K562 (cell line): ENCODE data around the gene RASSF1.

ENCODE experiments used
- FOS ChIP-seq: IDR thresholded peaks from 3 replicates; pipeline ENCODE4 v1.6.1; 2011; ENCODE audit not compliant: insufficient read length; ENCODE audit errors: extremely low read depth
- GATAD2B ChIP-seq: fragments of 450-650 bp; IDR thresholded peaks from 2 replicates; pipeline ENCODE4 v1.6.1; 2017; ENCODE audit warnings: mild to moderate bottlenecking, borderline replicate concordance
- HDAC2 ChIP-seq: fragments of 450-650 bp; IDR thresholded peaks from 2 replicates; pipeline ENCODE4 v1.6.1; 2016; ENCODE audit warnings: mild to moderate bottlenecking
- LARP7 ChIP-seq: fragments of 450-650 bp; IDR thresholded peaks from 2 replicates; pipeline ENCODE4 v1.6.1; 2016
- MCM7 ChIP-seq, 2 experiments: fragments of 450-650 bp; IDR thresholded peaks; 2 replicates each; pipeline ENCODE4 v1.6.1; 2016 to 2018
- SMAD2 ChIP-seq: fragments of 150-350 bp; IDR thresholded peaks from 2 replicates; pipeline ENCODE4 v1.6.1; 2014; ENCODE audit warnings: low read depth, mild to moderate bottlenecking, low read length
- ZBTB17 ChIP-seq: fragments of 450-650 bp; formaldehyde crosslinking; IDR thresholded peaks from 2 replicates; pipeline ENCODE4 v1.4.0; 2020; ENCODE audit warnings: mild to moderate bottlenecking
- TF ChIP-seq, protein P1 (sequence below): sonication (generic); formaldehyde crosslinking; IDR thresholded peaks from 2 replicates; pipeline ENCODE4 v1.8.1; 2023; ENCODE audit warnings: mild to moderate bottlenecking, missing genetic modification reagents
- TF ChIP-seq, protein P2 (sequence below): sonication (generic); formaldehyde crosslinking; IDR thresholded peaks from 2 replicates; pipeline ENCODE4 v1.9.0; 2022; ENCODE audit warnings: mild to moderate bottlenecking, missing genetic modification reagents
- TF ChIP-seq, protein P3 (sequence below), 3 experiments: IDR thresholded peaks in 2 of 3; conservative IDR thresholded peaks in 1 of 3; 2 replicates each; pipeline ENCODE4 v1.5.1; 2011 to 2012; ENCODE audit warnings: low read length in 3 of 3, mild to moderate bottlenecking in 3 of 3, control low read depth in 2 of 3, improper control_type of control experiment in 1 of 3, inconsistent platforms in 1 of 3, low read depth in 1 of 3, mixed read lengths in 1 of 3, moderate library complexity in 1 of 3; ENCODE audit not compliant: insufficient read depth in 2 of 3

DNA sequence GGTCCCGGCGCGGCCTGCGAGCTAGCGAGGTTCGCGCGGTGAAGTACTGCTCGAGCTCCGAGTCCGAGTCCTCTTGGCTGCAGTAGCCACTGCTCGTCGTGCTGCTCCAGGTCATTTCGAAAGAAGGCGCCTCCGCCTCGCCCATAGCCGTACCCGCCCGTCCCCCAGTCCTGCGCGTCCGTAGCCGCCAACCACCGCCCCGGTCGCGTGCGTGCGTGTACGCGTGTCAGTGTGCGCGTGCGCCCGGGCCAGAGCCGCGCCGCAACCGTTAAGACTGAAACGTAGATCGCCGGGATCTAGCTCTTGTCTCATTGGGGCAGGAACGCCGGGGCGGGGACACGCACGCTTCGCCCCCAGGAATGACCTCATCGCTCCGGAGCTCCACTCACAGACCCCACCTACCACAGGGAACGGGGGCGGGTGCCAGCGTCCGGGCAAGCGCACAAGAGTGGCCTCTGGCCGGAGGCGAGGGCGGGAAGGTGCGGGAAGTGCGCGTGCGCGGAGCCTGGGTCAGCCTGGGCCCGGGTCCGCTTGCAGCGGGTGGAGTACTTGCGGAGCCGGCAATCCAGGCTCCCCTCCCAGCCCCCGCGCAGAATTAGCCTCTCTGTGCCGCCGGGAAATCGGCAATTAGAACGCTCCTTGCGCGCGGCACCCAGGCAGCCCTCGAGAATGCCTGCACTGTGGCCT, 3.3 kb downstream of the RASSF1 start:
- TF ChIP-seq FOS, result no peak
- TF ChIP-seq HDAC2, result no peak; the same call in 1 of the 2 replicates
- TF ChIP-seq, protein P1, sequence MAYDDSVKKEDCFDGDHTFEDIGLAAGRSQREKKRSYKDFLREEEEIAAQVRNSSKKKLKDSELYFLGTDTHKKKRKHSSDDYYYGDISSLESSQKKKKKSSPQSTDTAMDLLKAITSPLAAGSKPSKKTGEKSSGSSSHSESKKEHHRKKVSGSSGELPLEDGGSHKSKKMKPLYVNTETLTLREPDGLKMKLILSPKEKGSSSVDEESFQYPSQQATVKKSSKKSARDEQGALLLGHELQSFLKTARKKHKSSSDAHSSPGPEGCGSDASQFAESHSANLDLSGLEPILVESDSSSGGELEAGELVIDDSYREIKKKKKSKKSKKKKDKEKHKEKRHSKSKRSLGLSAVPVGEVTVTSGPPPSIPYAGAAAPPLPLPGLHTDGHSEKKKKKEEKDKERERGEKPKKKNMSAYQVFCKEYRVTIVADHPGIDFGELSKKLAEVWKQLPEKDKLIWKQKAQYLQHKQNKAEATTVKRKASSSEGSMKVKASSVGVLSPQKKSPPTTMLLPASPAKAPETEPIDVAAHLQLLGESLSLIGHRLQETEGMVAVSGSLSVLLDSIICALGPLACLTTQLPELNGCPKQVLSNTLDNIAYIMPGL, result no peak
- no peak for TF ChIP-seq SMAD2
- no peak; the same call in 1 of the 2 replicates for TF ChIP-seq LARP7
- no peak for TF ChIP-seq MCM7 (IDR thresholded peaks at IDR 0.05)
- TF ChIP-seq ZBTB17 (CRISPR knock-in tag), result 0 out of 2 replicates have a peak, but pooled peaks have one; percentile 61
- TF ChIP-seq, protein P2, sequence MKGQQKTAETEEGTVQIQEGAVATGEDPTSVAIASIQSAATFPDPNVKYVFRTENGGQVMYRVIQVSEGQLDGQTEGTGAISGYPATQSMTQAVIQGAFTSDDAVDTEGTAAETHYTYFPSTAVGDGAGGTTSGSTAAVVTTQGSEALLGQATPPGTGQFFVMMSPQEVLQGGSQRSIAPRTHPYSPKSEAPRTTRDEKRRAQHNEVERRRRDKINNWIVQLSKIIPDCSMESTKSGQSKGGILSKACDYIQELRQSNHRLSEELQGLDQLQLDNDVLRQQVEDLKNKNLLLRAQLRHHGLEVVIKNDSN, result no peak
- TF ChIP-seq, protein P3, sequence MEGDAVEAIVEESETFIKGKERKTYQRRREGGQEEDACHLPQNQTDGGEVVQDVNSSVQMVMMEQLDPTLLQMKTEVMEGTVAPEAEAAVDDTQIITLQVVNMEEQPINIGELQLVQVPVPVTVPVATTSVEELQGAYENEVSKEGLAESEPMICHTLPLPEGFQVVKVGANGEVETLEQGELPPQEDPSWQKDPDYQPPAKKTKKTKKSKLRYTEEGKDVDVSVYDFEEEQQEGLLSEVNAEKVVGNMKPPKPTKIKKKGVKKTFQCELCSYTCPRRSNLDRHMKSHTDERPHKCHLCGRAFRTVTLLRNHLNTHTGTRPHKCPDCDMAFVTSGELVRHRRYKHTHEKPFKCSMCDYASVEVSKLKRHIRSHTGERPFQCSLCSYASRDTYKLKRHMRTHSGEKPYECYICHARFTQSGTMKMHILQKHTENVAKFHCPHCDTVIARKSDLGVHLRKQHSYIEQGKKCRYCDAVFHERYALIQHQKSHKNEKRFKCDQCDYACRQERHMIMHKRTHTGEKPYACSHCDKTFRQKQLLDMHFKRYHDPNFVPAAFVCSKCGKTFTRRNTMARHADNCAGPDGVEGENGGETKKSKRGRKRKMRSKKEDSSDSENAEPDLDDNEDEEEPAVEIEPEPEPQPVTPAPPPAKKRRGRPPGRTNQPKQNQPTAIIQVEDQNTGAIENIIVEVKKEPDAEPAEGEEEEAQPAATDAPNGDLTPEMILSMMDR (IDR thresholded peaks at IDR 0.05 in 2 of 3, conservative IDR thresholded peaks at IDR 0.05 in 1 of 3; ENCODE audit: insufficient read depth in 2 of 3, low read depth in 1 of 3, low read length in 3 of 3), result no peak
- no peak for TF ChIP-seq GATAD2B
